ENCODE measurements around the gene MYO6.

DNA sequence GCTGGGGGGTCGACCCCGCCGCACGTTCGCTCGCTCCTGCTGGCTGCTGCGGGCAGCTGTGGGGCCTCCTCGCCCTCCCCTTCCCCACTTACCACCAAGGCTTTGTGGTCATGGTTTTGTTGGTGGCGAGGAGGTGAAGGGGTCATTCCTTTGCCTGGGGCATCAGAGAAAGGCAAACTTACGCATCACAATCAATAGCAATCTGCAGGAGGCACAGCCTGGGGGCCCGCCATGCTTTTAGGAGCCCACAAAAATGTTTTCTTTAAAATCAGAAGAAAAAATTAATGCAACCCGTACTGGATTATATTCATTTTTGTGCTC is 186.4 kb downstream of the MYO6 start:
- TF ChIP-seq, protein P1, sequence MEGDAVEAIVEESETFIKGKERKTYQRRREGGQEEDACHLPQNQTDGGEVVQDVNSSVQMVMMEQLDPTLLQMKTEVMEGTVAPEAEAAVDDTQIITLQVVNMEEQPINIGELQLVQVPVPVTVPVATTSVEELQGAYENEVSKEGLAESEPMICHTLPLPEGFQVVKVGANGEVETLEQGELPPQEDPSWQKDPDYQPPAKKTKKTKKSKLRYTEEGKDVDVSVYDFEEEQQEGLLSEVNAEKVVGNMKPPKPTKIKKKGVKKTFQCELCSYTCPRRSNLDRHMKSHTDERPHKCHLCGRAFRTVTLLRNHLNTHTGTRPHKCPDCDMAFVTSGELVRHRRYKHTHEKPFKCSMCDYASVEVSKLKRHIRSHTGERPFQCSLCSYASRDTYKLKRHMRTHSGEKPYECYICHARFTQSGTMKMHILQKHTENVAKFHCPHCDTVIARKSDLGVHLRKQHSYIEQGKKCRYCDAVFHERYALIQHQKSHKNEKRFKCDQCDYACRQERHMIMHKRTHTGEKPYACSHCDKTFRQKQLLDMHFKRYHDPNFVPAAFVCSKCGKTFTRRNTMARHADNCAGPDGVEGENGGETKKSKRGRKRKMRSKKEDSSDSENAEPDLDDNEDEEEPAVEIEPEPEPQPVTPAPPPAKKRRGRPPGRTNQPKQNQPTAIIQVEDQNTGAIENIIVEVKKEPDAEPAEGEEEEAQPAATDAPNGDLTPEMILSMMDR (IDR thresholded peaks at IDR 0.05) = no peak
- no peak for TF ChIP-seq POLR2AphosphoS5 (IDR thresholded peaks at IDR 0.05; ENCODE audit: insufficient read depth in 1 of 2, low read depth in 1 of 2)
